IMR-90 (cell line): ENCODE results near the gene RAD21L1. TPM values are rescaled to one million over a fixed set of nuclear protein-coding genes. Genes with fewer than 3 reads are reported as not detected.

ENCODE experiments used
- ATAC-seq: fragments of 200-7000 bp; cut with Tn5 transposase; 2 replicates; pipeline ENCODE4 v1.9.1; 2020; ENCODE audit warnings: low read depth, mild to moderate bottlenecking, moderate library complexity
- BruUV-seq: library from RNA; stranded (reverse); fragments of 400-500 nt; replicated peaks from 2 replicates; lab custom pipeline; 2021; lab: Mats Ljungman, UMichigan
- CTCF ChIA-PET: fragments of 300-600 bp; formaldehyde crosslinking; extraction: SDS; loops from one replicate; lab custom pipeline; 2021; ENCODE audit warnings: antibody characterized with exemption; lab: Yijun Ruan, JAX
- POLR2A ChIA-PET: fragments of 300-600 bp; sonication (Branson Sonifier 250); formaldehyde crosslinking; loops from one replicate; lab custom pipeline; 2022; ENCODE audit warnings: antibody characterized with exemption; ENCODE audit not compliant: unreplicated experiment; lab: Charles Lee
- DNase-seq: peaks from one replicate; pipeline ENCODE4 v3.0.0; 2013
- H2AFZ ChIP-seq: replicated peaks from 2 replicates; pipeline ENCODE3; 2013; ENCODE audit warnings: low read length, mild to moderate bottlenecking; ENCODE audit not compliant: poor library complexity
- H2AK5ac ChIP-seq: 2 replicates; pipeline ENCODE4 v1.6.1; 2013; ENCODE audit warnings: low read depth, low read length, inconsistent platforms
- H2AK9ac ChIP-seq: replicated peaks from 2 replicates; pipeline ENCODE3; 2013; ENCODE audit warnings: mild to moderate bottlenecking, low read depth, low read length, moderate library complexity; ENCODE audit not compliant: poor library complexity
- H2BK120ac ChIP-seq: 2 replicates; pipeline ENCODE4 v1.6.1; 2013; ENCODE audit warnings: low read depth, low read length, inconsistent platforms
- H2BK15ac ChIP-seq: 3 replicates; pipeline ENCODE4 v1.6.1; 2013; ENCODE audit warnings: low read depth, low read length, inconsistent platforms
- H2BK20ac ChIP-seq: 2 replicates; pipeline ENCODE4 v1.6.1; 2013; ENCODE audit warnings: low read depth, mild to moderate bottlenecking, inconsistent platforms, low read length, moderate library complexity
- H2BK5ac ChIP-seq: 2 replicates; pipeline ENCODE4 v1.6.1; 2013; ENCODE audit warnings: mild to moderate bottlenecking, low read depth, low read length, inconsistent platforms; ENCODE audit not compliant: poor library complexity, severe bottlenecking
- H3K14ac ChIP-seq: replicated peaks from 2 replicates; pipeline ENCODE4 v1.6.1; 2013; ENCODE audit warnings: low read depth, low read length, inconsistent platforms
- H3K18ac ChIP-seq: 2 replicates; pipeline ENCODE4 v1.6.1; 2013; ENCODE audit warnings: low read depth, low read length, control low read depth
- H3K23ac ChIP-seq: 2 replicates; pipeline ENCODE4 v1.6.1; 2013; ENCODE audit warnings: low read depth, low read length, inconsistent platforms
- H3K27ac ChIP-seq: 2 replicates; pipeline ENCODE4 v1.5.1; 2013; ENCODE audit warnings: mild to moderate bottlenecking, control low read depth, low read length; ENCODE audit not compliant: insufficient read depth
- H3K27me3 ChIP-seq: 2 replicates; pipeline ENCODE4 v1.6.1; 2013; ENCODE audit warnings: low read length; ENCODE audit not compliant: control insufficient read depth, insufficient read depth
- H3K36me3 ChIP-seq: 2 replicates; pipeline ENCODE4 v1.6.1; 2013; ENCODE audit warnings: low read length, mixed read lengths; ENCODE audit not compliant: control insufficient read depth, insufficient read depth
- H3K4ac ChIP-seq: 2 replicates; pipeline ENCODE4 v1.6.1; 2013; ENCODE audit warnings: low read depth, low read length, inconsistent platforms
- H3K4me1 ChIP-seq: 2 replicates; pipeline ENCODE4 v1.6.1; 2013; ENCODE audit warnings: low read length, mixed read lengths; ENCODE audit not compliant: control insufficient read depth, insufficient read depth
- H3K4me2 ChIP-seq: 2 replicates; pipeline ENCODE4 v1.6.1; 2013; ENCODE audit warnings: low read depth, mild to moderate bottlenecking, control low read depth, low read length, moderate library complexity
- H3K4me3 ChIP-seq: 2 replicates; pipeline ENCODE4 v1.5.1; 2013; ENCODE audit warnings: low read depth, mild to moderate bottlenecking, control low read depth, low read length, moderate library complexity; ENCODE audit not compliant: insufficient read depth
- H3K56ac ChIP-seq: 2 replicates; pipeline ENCODE4 v1.6.1; 2013; ENCODE audit warnings: low read length, inconsistent platforms; ENCODE audit not compliant: insufficient read depth; ENCODE audit errors: extremely low read depth
- H3K79me1 ChIP-seq, 2 experiments: 2 replicates each; pipeline ENCODE4 v1.6.1; 2013; ENCODE audit warnings: low read length in 2 of 2, inconsistent platforms in 1 of 2, low read depth in 1 of 2
- H3K9ac ChIP-seq: 2 replicates; pipeline ENCODE4 v1.6.1; 2013; ENCODE audit warnings: low read depth, low read length, control low read depth
- H3K9me1 ChIP-seq: 2 replicates; pipeline ENCODE4 v1.6.1; 2013; ENCODE audit warnings: low read length, inconsistent platforms; ENCODE audit not compliant: insufficient read depth
- H3K9me3 ChIP-seq: 2 replicates; pipeline ENCODE4 v1.6.1; 2013; ENCODE audit warnings: low read length; ENCODE audit not compliant: control insufficient read depth, insufficient read depth
- H4K20me1 ChIP-seq: 2 replicates; pipeline ENCODE4 v1.6.1; 2013; ENCODE audit warnings: low read length, inconsistent platforms; ENCODE audit not compliant: insufficient read depth
- H4K5ac ChIP-seq: 2 replicates; pipeline ENCODE4 v1.6.1; 2013; ENCODE audit warnings: mild to moderate bottlenecking, low read depth, low read length, control low read depth
- H4K8ac ChIP-seq, 2 experiments: 2 replicates each; pipeline ENCODE4 v1.6.1; 2013; ENCODE audit warnings: low read depth in 2 of 2, low read length in 2 of 2, control low read depth in 1 of 2, inconsistent platforms in 1 of 2
- H4K91ac ChIP-seq: 2 replicates; pipeline ENCODE4 v1.6.1; 2013; ENCODE audit warnings: low read depth, low read length, inconsistent platforms; ENCODE audit not compliant: insufficient read depth
- CEBPB ChIP-seq: IDR thresholded peaks from 2 replicates; pipeline ENCODE4 v1.6.1; 2012; ENCODE audit warnings: low read depth, low read length, improper control_type of control experiment
- WGBS, 2 experiments: methylation state at CpG; one replicate each; pipeline versions ENCODE4 v1.1.5 to v1.1.7; 2013; ENCODE audit warnings: missing lambda C conversion rate in 2 of 2; ENCODE audit not compliant: insufficient read length in 1 of 2; ENCODE audit errors: extremely low coverage in 2 of 2; 5-methylcytosine and 5-hydroxymethylcytosine counted together
- dilution Hi-C: fragments of 300-500 bp; cut with HindIII; formaldehyde crosslinking; loops from one replicate; pipeline ENCODE4 v1.14.3; 2018; ENCODE audit warnings: low sequenced_read_pairs; ENCODE audit not compliant: unreplicated experiment
- in situ Hi-C: fragments of 300-500 bp; cut with MboI; formaldehyde crosslinking; loops from 3 replicates; pipeline ENCODE4 v1.14.3; 2019; ENCODE audit warnings: low sequenced_read_pairs, inconsistent platforms, mixed read lengths
- intact Hi-C: fragments of 100-400 bp; cut with micrococcal nuclease; formaldehyde crosslinking; loops from 2 replicates; pipeline ENCODE4 v1.10.0; 2022
- polyA plus RNA-seq, 3 experiments: library from polyadenylated mRNA; depleted of rRNA; stranded (reverse); fragments of >200 nt; gene quantifications; 2 replicates each; pipeline ENCODE4 v1.2.3, GENCODE V29; 2012; ENCODE audit warnings: low replicate concordance in 1 of 3
- total RNA-seq: library from RNA; depleted of rRNA; stranded (reverse); fragments of >200 nt; gene quantifications from 2 replicates; pipeline ENCODE4 v1.2.3, GENCODE V29; 2012

The RAD21L1 gene
- total and polyA plus RNA-seq, 2 of the 4 experiments (the other 2 are of a cell fraction), result not detected

DNA sequence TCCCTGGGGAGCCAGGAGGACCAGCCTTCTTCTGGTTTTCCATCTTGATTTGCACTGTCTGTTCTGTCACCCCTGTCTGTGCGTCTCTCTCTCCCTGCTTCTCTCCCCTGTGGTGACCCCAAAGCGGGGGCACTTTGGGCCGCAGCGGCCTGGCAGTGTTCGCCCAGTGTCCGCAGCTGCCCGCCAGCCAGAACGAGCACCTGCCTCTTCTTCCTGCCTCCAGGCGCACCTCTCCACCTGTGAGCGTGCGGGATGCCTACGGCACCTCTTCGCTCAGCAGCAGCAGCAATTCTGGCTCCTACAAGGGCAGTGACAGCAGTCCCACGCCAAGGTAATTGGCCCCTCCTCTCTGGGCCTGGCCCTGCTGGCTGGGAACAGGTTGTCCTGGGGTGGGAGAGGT lies 71.1 kb downstream of the RAD21L1 start:
- H3K79me1 ChIP-seq, result peaks cover 5 to 21% of the 10 kb centered on the region in 2 experiments; a peak in 3 of 4 replicates
- TF ChIP-seq CEBPB, result no peak
- H3K27ac ChIP-seq, result no peak overlapping the region
- no peak overlapping the region for H2BK20ac ChIP-seq
- H3K9ac ChIP-seq, result no peak overlapping the region
- H2BK5ac ChIP-seq, result no peak overlapping the region
- no peak overlapping the region for H3K14ac ChIP-seq
- 91% methylated on average over 12 of the region's 14 CpGs; no CpG with 5 or more reads in 1 of the 2 experiments for WGBS, 2 experiments
- no peak overlapping the region for H3K4me3 ChIP-seq
- in situ Hi-C loops, result no loop called here
- BruUV-seq, result no TSS peak
- no peak for DNase-seq
- H4K20me1 ChIP-seq, result peaks cover 14% of the 10 kb centered on the region; the same call in 1 of the 2 replicates
- H3K36me3 ChIP-seq, result peaks cover 1% of the 10 kb centered on the region; the same call in 1 of the 2 replicates
- no peaks in the 10 kb centered on the region for H3K9me3 ChIP-seq
- CTCF ChIA-PET, result no interaction called here
- no peak overlapping the region for H2BK120ac ChIP-seq
- H3K23ac ChIP-seq, result no peak overlapping the region
- no peak overlapping the region for H2AK9ac ChIP-seq
- no peak overlapping the region for H3K18ac ChIP-seq
- intact Hi-C loops, result no loop called here
- H3K4ac ChIP-seq, result no peak overlapping the region
- no peak overlapping the region for H3K56ac ChIP-seq
- H4K5ac ChIP-seq, result no peak overlapping the region
- H3K4me2 ChIP-seq, result no peak overlapping the region
- no peak overlapping the region for H2BK15ac ChIP-seq
- ATAC-seq, result no peak
- H4K91ac ChIP-seq, result no peak overlapping the region
- H2AFZ ChIP-seq, result no peak overlapping the region
- H4K8ac ChIP-seq, result no peak overlapping the region
- H3K27me3 ChIP-seq, result no peaks in the 10 kb centered on the region
- POLR2A ChIA-PET, result interaction anchor here (0.7 kb wide), 1 partner anchor 31 kb away, joined by 3 read pairs; no protein-coding TSS in a partner anchor
- peaks cover 43% of the 10 kb centered on the region for H3K9me1 ChIP-seq
- H2AK5ac ChIP-seq, result no peak overlapping the region
- H3K4me1 ChIP-seq, result peaks cover 8% of the 10 kb centered on the region
- dilution Hi-C loops, result no loop called here
